Smooth muscle cell (in vitro differentiated cells): ENCODE measurements around the gene UCHL3. TPM values are rescaled to one million over a fixed set of nuclear protein-coding genes. Genes with fewer than 3 reads are reported as not detected.

Experiments used
- DNase-seq: peaks from one replicate; lab custom pipeline; 2025; ENCODE audit not compliant: unreplicated experiment; lab: John Stamatoyannopoulos, UW
- H2AFZ ChIP-seq: fragments of 200-600 bp; sonication (generic); 2 replicates; pipeline ENCODE4 v1.6.0; 2016; ENCODE audit warnings: antibody characterized with exemption, low read depth, mild to moderate bottlenecking
- H3F3A ChIP-seq: fragments of 200-600 bp; sonication (generic); 2 replicates; pipeline ENCODE4 v1.6.0; 2017; ENCODE audit warnings: antibody characterized with exemption, low read depth
- H3K27ac ChIP-seq: fragments of 200-600 bp; sonication (generic); 2 replicates; pipeline ENCODE4 v1.5.1; 2016; ENCODE audit warnings: low read depth, mild to moderate bottlenecking
- H3K27me3 ChIP-seq: fragments of 200-600 bp; sonication (generic); 2 replicates; pipeline ENCODE4 v1.6.1; 2016; ENCODE audit warnings: low read depth, mild to moderate bottlenecking
- H3K36me3 ChIP-seq: fragments of 200-600 bp; sonication (generic); 2 replicates; pipeline ENCODE4 v1.5.1; 2016; ENCODE audit warnings: low read depth
- H3K4me1 ChIP-seq: fragments of 200-600 bp; sonication (generic); 2 replicates; pipeline ENCODE4 v1.5.1; 2016; ENCODE audit warnings: low read depth
- H3K4me2 ChIP-seq: fragments of 200-600 bp; sonication (generic); 2 replicates; pipeline ENCODE4 v1.6.0; 2016; ENCODE audit warnings: mild to moderate bottlenecking
- H3K4me3 ChIP-seq: fragments of 200-600 bp; sonication (generic); 2 replicates; pipeline ENCODE4 v1.5.1; 2016; ENCODE audit warnings: mild to moderate bottlenecking
- H3K79me2 ChIP-seq: fragments of 200-600 bp; sonication (generic); 2 replicates; pipeline ENCODE4 v1.6.0; 2016; ENCODE audit warnings: low read depth, mild to moderate bottlenecking
- H3K9ac ChIP-seq: fragments of 200-600 bp; sonication (generic); 2 replicates; pipeline ENCODE4 v1.6.0; 2016; ENCODE audit warnings: low read depth
- H3K9me3 ChIP-seq: fragments of 200-600 bp; sonication (generic); replicated peaks from 2 replicates; pipeline ENCODE4 v1.5.1; 2016; ENCODE audit warnings: low read depth
- H4K20me1 ChIP-seq: fragments of 200-600 bp; sonication (generic); 2 replicates; pipeline ENCODE4 v1.6.0; 2016; ENCODE audit warnings: low read depth
- WGBS: methylation state at CpG from one replicate; pipeline ENCODE4 v1.1.7; 2016; ENCODE audit warnings: low lambda C conversion rate; 5-methylcytosine and 5-hydroxymethylcytosine counted together
- polyA plus RNA-seq: library from polyadenylated mRNA; unstranded; fragments of >200 nt; fragmentation: Nextera tagmentation; extraction: Ambion mirVana; gene quantifications from 2 replicates; pipeline ENCODE4 v1.2.1, GENCODE V29; 2016
- total RNA-seq: library from RNA; depleted of rRNA; stranded (reverse); fragments of >200 nt; gene quantifications from 2 replicates; pipeline ENCODE4 v1.2.3, GENCODE V29; 2014
- TF ChIP-seq, protein P1 (sequence below): fragments of 200-600 bp; sonication (generic); IDR thresholded peaks from 2 replicates; pipeline ENCODE4 v1.5.1; 2017; ENCODE audit warnings: borderline replicate concordance, mild to moderate bottlenecking, antibody characterized with exemption; ENCODE audit not compliant: insufficient read depth, poor library complexity, severe bottlenecking

The UCHL3 gene
- total and polyA plus RNA-seq, 2 experiments from 2014 or later = 47.3 to 50.9 TPM

DNA sequence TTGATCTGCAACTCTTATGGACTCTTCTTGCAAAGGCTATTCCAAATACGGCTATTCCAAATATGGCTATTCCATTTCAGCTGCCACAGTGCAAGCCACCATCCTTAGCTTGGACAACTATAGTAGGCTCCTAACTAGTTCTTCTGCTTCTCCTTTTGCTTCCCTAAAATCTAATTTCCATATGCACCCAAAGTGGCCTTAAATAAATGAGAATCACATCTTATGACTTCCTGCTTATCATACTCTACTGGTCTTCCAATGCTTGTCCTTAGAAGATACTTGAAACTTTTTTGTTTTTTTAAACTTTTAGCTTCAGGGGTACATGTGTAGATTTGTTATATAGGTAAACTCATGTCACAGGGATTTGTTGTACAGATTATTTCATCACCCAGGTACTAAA is 4.9 kb downstream of the UCHL3 start:
- Histone ChIP-seq H3K4me2 (no peak overlapping the region), H3K9ac (no peak overlapping the region), H3K9me3 (no peaks in the 10 kb centered on the region), H2AFZ (no peak overlapping the region), H3K4me1 (peaks cover 5% of the 10 kb centered on the region), H3K36me3 (no peaks in the 10 kb centered on the region), H3F3A (peaks cover 4% of the 10 kb centered on the region), H3K4me3 (no peak overlapping the region), H3K27me3 (no peaks in the 10 kb centered on the region), H4K20me1 (no peaks in the 10 kb centered on the region), H3K79me2 (peaks cover 47% of the 10 kb centered on the region), H3K27ac (no peak overlapping the region)
- TF ChIP-seq, protein P1, sequence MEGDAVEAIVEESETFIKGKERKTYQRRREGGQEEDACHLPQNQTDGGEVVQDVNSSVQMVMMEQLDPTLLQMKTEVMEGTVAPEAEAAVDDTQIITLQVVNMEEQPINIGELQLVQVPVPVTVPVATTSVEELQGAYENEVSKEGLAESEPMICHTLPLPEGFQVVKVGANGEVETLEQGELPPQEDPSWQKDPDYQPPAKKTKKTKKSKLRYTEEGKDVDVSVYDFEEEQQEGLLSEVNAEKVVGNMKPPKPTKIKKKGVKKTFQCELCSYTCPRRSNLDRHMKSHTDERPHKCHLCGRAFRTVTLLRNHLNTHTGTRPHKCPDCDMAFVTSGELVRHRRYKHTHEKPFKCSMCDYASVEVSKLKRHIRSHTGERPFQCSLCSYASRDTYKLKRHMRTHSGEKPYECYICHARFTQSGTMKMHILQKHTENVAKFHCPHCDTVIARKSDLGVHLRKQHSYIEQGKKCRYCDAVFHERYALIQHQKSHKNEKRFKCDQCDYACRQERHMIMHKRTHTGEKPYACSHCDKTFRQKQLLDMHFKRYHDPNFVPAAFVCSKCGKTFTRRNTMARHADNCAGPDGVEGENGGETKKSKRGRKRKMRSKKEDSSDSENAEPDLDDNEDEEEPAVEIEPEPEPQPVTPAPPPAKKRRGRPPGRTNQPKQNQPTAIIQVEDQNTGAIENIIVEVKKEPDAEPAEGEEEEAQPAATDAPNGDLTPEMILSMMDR = no peak
- 100% methylated on average over 1 of the region's 1 CpG for WGBS
- no peak for DNase-seq

DNA sequence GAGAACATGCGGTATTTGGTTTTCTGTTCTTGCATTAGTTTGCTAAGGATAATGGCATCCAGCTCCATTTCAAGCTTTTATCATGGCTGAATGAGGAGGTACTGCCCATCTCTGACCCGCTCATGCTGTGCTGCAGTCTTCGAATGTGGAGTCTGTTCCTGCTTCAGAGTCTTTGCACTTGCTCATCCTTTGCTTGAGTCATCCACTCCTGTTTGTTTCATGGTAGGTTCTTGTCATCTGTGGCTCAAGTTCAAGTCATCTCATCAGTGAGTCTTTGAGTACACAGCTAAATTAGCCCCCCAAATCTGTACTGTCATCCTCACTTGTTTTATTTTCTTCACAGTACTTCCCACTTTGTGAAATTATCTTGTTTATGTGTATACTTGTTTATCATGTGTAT is 5.4 kb downstream of the UCHL3 start:
- Histone ChIP-seq H3F3A (peaks cover 4% of the 10 kb centered on the region), H3K9ac (no peak overlapping the region), H4K20me1 (no peaks in the 10 kb centered on the region), H3K27me3 (no peaks in the 10 kb centered on the region), H3K9me3 (no peaks in the 10 kb centered on the region), H3K4me3 (no peak overlapping the region), H3K79me2 (peaks cover 47% of the 10 kb centered on the region), H3K27ac (no peak overlapping the region), H3K4me2 (no peak overlapping the region), H3K4me1 (peaks cover 5% of the 10 kb centered on the region), H2AFZ (no peak overlapping the region), H3K36me3 (no peaks in the 10 kb centered on the region)
- DNase-seq = no peak
- WGBS = 95% methylated on average over 3 of the region's 3 CpGs
- TF ChIP-seq, protein P1 = no peak

DNA sequence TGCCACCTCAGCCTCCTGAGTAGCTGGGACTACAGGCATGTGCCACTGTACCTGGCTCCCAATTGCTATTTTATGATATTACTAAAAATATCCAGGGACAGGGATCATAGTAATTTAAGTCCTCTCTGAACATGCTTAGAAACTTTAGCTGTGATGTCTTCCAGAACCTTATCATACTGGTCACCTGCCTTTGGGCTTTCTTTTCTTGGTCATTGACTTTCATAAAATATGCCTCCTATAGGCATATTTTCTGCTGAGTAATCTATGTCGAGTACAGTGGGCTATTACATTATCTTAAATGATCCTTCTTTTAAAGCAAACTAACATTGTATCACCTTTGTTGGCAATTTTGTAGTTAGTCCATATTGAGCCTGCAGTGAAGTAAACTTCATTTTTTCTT is 6.2 kb downstream of the UCHL3 start:
- Histone ChIP-seq H3K4me3 (no peak overlapping the region), H3F3A (peaks cover 1% of the 10 kb centered on the region), H3K27me3 (no peaks in the 10 kb centered on the region), H3K36me3 (no peaks in the 10 kb centered on the region), H3K9me3 (no peaks in the 10 kb centered on the region), H3K4me2 (no peak overlapping the region), H2AFZ (no peak overlapping the region), H3K9ac (no peak overlapping the region), H3K27ac (no peak overlapping the region), H3K4me1 (peaks cover 2% of the 10 kb centered on the region), H4K20me1 (no peaks in the 10 kb centered on the region), H3K79me2 (peaks cover 42% of the 10 kb centered on the region)
- DNase-seq = no peak
- TF ChIP-seq, protein P1 = no peak
- WGBS = 97% methylated on average over 1 of the region's 1 CpG

DNA sequence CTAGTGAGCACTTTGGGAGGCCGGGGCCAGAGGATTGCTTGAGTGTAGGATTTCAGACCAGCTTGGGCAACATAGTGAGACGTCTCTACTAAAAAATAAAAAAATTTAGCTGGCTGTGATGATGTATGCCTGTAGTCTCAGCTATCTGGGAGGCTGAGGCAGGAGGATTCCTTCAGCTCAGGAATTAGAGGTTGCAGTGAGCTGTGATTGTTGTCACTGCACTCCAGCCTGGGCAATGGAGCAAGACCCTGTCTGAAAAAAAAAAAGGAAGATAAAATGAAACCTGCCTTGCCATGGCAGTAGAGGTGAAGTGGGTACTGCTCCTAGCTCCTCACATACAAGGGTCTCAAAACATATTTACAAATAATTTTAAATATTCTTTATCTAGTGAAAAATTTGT is 7.4 kb downstream of the UCHL3 start:
- no peaks in the 10 kb centered on the region for H4K20me1 ChIP-seq
- H3K79me2 ChIP-seq = peaks cover 31% of the 10 kb centered on the region
- H3K36me3 ChIP-seq = no peaks in the 10 kb centered on the region
- H3K9me3 ChIP-seq = no peaks in the 10 kb centered on the region
- H3K9ac ChIP-seq = no peak overlapping the region
- H3K4me2 ChIP-seq = no peak overlapping the region
- H3F3A ChIP-seq = no peaks in the 10 kb centered on the region
- H3K27ac ChIP-seq = no peak overlapping the region
- TF ChIP-seq, protein P1 = no peak
- no peak for DNase-seq
- WGBS = 93% methylated on average over 2 of the region's 2 CpGs
- H3K27me3 ChIP-seq = no peaks in the 10 kb centered on the region
- no peak overlapping the region for H3K4me3 ChIP-seq
- H3K4me1 ChIP-seq = no peaks in the 10 kb centered on the region
- H2AFZ ChIP-seq = no peak overlapping the region
